Measurements from ENCODE around the gene PDCD11. TPM values are rescaled to one million over a fixed set of nuclear protein-coding genes. Genes with fewer than 3 reads are reported as not detected.
"Not testable (repeated sequence)": the region's sequence is repeated elsewhere in the genome, so short reads cannot be mapped to it uniquely, and the experiment has no call there.

The PDCD11 gene, protein sequence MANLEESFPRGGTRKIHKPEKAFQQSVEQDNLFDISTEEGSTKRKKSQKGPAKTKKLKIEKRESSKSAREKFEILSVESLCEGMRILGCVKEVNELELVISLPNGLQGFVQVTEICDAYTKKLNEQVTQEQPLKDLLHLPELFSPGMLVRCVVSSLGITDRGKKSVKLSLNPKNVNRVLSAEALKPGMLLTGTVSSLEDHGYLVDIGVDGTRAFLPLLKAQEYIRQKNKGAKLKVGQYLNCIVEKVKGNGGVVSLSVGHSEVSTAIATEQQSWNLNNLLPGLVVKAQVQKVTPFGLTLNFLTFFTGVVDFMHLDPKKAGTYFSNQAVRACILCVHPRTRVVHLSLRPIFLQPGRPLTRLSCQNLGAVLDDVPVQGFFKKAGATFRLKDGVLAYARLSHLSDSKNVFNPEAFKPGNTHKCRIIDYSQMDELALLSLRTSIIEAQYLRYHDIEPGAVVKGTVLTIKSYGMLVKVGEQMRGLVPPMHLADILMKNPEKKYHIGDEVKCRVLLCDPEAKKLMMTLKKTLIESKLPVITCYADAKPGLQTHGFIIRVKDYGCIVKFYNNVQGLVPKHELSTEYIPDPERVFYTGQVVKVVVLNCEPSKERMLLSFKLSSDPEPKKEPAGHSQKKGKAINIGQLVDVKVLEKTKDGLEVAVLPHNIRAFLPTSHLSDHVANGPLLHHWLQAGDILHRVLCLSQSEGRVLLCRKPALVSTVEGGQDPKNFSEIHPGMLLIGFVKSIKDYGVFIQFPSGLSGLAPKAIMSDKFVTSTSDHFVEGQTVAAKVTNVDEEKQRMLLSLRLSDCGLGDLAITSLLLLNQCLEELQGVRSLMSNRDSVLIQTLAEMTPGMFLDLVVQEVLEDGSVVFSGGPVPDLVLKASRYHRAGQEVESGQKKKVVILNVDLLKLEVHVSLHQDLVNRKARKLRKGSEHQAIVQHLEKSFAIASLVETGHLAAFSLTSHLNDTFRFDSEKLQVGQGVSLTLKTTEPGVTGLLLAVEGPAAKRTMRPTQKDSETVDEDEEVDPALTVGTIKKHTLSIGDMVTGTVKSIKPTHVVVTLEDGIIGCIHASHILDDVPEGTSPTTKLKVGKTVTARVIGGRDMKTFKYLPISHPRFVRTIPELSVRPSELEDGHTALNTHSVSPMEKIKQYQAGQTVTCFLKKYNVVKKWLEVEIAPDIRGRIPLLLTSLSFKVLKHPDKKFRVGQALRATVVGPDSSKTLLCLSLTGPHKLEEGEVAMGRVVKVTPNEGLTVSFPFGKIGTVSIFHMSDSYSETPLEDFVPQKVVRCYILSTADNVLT (N-terminal part only)
- 41.5 and 50.5 TPM in 2 replicates for total RNA-seq

DNA sequence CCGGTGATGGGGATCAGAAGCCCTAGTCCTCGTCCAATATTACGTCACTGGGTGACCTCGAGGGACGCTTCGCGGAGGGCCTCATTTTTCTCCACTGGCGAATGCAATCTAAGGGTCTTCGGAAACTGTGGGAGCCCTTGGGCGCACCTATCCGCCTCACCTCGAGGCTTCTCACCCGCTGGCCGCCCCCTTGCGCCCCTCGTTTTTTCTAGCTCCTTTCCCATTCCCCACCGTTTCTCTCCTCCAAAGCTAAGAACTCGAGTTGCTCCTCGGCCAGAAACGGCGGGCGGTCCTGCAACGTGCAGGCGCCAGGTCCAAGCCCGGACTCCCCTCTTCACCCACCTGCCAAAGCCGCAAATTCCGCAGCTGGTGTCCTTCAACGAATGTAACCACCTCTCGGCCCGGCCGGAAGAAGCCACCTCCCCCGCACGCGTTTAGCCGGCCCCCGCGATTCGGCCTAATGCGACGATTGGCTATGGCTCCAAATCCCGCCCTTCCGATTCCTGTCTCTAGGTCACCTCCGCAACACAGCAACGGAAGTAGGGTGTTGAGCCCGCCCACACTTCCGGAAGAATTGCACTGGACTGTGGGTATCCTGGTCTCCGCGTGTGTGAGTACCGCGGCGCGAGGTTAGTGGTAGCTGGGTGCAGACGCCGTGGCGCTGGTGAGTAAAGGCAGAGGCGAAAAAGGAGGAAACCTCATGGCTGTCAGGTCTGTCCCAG, at the start of gene PDCD11, which contains the start of gene ATP5MK:
TSS of gene PDCD11 (plus strand) at position 560 of the 722 bp plus-strand sequence. CDS start 1,801 bp downstream, outside the sequence.
TSS of gene ATP5MK (minus strand) at position 409 of the 722 bp plus-strand sequence. CDS start 4,018 bp downstream, outside the sequence.
- DNase-seq: peak; percentile 99

GRCh38 chr10:103350175-103350516, 46.3 kb upstream of the PDCD11 start:
- peak; percentile 4 for DNase-seq

DNA sequence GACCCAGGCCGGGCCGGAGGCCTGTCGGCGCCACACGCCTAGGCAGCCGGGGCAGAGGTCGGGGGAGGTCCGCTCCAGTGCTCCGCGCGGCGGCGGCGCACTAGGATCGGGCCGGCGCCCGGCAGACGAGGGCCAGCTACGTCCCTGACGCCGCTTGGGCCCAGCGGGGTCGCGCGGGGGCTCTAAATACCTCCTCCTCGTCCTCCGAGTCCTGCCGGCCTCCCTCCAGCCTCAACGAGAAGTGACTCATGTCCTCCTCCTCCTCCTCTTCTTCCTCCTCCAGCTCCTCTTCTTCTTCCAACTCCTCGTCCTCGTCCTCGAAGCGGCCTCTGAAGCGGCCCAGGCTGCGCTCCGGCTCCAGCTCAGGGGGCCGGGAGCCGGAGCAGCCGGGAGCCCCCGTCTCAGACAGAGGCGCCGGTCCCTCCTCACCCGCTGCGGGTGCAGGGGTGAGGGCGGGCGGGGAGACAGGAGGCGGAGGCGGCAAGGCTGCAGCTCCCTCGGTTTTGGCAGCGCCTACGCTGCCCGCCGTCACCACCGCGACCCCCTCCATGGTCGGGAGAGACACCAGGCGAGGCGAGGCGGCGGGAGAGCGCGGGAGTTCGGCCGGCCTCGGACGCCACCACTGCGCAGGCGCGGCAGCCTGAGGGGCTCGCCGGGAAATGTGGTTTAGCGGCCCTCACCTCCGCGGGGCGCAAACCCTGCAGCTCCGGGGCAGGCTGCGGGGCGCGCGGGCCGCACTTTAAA, 45.7 kb upstream of the PDCD11 start, which contains the start of gene PCGF6:
TSS of gene PCGF6 (minus strand) at position 624 of the 744 bp plus-strand sequence. CDS start at position 550, 74 bp downstream.
- DNase-seq: peak; percentile 89

- DNase-seq: no peak
Observed at GRCh38 chr10:103353281-103353680, 43.1 kb upstream of the PDCD11 start.

DNA sequence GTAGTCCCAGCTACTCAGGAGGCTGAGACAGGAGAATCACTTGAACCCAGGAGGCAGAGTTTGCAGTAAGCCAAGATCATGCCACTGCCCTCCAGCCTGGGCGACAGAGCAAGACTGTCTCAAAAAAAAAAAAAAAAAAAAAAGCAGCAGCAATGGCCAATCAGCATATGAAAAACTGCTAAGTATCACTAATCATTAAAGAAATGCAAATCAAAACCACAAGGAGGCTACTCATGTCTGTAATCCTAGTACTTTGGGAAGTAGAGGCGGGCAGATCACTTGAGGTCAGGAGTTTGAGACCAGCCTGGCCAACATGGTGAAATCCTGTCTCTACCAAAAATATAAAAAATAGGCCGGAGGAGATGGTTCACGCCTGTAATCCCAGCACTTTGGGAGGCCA, 41.9 kb upstream of the PDCD11 start:
- DNase-seq: not testable (repeated sequence)

DNA sequence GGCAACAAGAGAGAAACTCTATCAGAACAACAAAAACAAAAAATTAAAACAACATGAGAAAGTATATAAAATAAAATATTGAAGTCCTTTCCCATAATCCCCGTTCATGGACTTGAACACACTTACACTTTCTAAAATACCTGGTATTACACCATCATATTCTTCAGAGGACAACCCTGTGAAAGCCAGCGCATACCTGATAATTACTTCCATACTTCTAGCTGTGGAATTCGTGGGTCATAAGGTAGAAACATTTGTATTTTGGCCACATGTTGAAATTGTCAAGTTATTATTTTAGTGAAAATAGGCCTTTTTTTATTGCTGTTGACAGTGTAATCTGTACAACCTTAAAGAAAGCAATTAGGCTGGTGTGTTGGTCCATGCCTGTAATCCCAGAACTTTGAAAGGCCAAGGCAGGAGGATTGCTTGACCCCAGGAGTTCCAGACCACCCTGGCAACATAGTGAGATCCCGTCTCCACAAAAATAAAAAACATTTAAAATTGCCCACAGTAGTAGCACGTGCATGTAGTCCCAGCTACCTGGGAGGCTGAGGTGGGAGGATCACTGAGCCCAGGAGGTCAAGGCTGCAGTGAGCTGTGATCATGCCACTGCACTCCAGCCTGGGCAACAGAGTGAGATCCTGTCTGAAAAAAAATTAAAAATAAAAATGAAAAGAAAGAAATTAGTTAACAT, 40.4 kb upstream of the PDCD11 start:
- DNase-seq: no peak

- not testable (repeated sequence) for DNase-seq
Observed at GRCh38 chr10:103359493-103359892, 36.9 kb upstream of the PDCD11 start.

DNA sequence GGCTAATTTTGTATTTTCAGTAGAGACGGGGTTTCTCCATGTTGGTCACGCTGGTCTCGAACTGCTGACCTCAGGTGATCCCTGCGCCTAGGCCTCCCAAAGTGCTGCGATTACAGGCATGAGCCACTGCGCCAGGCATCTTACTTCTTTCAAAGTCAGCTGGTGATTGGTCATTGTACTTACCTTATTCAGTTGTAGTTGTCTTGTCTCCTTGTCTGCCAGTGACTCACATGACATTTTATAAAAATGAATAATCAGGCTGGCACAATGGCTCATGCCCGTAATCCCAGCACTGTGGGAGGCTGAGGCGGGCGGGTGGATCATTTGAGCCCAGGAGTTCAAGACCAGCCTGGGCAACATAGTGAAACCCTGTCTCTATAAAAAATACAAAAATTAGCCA, 35.6 kb upstream of the PDCD11 start:
- DNase-seq: not testable (repeated sequence)

GRCh38 chr10:103367379-103367781, 29.0 kb upstream of the PDCD11 start:
- no peak for DNase-seq

DNA sequence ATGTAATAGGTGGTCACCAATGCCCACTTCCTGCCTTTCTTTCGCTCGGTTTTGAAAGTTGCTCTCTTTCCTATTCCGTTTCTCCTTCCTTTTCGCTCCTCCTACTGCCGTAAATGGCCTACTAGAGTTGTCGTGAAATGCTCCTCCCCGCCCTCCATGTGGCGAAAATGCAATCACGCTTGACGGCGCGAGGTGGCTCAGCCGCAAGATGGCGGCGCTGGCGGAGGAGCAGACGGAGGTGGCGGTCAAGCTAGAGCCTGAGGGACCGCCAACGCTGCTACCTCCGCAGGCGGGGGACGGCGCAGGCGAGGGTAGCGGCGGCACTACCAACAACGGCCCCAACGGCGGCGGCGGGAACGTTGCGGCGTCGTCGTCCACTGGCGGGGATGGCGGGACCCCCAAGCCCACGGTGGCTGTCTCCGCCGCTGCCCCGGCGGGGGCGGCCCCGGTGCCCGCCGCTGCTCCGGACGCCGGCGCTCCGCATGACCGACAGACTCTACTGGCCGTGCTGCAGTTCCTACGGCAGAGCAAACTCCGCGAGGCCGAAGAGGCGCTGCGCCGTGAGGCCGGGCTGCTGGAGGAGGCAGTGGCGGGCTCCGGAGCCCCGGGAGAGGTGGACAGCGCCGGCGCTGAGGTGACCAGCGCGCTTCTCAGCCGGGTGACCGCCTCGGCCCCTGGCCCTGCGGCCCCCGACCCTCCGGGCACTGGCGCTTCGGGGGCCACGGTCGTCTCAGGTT, 28.5 kb upstream of the PDCD11 start, which contains the start of gene TAF5:
TSS of gene TAF5 (plus strand) at position 195 of the 737 bp plus-strand sequence. CDS start at position 209, 14 bp downstream.
- peak; percentile 97 for DNase-seq

GRCh38 chr10:103373544-103373943, 22.9 kb upstream of the PDCD11 start:
- DNase-seq: no peak

DNA sequence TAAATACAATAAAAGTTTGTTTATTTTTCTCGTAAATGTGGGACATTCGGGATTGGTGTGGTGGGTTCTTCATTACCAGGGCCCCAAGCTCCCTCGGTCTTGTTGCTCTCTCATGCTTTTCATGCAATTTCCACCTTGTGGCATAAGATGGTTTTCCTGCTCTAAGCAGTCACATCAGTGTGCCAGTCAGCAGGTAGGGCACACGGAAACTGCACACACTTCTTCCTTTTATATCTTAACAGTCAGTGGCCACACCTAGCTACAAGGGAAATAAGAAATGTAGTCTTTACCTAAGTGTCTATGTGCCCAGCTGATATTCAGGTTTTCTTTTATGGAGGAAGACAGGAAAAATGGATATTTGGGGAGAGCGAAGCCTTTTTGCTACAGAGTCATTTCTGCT, 22.2 kb upstream of the PDCD11 start:
- no peak for DNase-seq

DNA sequence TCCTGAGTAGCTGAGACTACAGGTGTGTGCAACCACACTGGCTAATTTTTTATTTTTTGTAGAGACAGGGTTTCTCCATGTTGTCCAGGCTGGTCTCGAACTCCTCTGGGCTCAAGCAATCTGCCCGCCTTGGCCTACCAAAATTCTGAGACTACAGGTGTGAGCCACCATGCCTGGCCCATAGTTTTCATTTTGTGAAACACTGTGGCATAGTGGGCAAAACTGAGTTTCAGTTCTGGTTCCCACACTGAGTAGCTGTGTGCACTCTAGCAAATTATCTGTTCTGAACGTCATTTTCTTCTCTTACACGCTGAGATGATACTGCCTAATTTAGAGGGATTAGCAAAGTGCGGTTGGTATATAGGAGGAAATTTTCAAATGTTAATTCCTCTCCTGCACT, 13.7 kb upstream of the PDCD11 start:
- DNase-seq: no peak

- DNase-seq: no peak
Observed at GRCh38 chr10:103394180-103394579, 2.2 kb upstream of the PDCD11 start.

- DNase-seq: peak; percentile 37
Observed at GRCh38 chr10:103395754-103396066, 716 bp upstream of the PDCD11 start.

DNA sequence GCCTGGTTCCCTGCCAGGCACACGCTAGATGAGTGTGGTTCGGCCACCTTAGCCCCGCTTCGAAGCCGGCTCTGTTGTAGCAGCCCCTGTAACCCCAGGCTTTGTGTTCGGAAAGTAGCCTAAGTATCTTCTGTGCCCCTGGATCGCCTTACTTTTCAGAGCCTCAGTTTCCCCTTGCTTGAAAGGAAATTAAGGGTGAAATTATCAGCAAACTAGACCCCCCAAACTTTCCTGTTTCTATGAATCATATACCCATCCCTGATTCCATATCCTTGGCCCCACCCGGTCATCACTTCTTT, 312 bp downstream of the PDCD11 start:
- no peak for DNase-seq

DNA sequence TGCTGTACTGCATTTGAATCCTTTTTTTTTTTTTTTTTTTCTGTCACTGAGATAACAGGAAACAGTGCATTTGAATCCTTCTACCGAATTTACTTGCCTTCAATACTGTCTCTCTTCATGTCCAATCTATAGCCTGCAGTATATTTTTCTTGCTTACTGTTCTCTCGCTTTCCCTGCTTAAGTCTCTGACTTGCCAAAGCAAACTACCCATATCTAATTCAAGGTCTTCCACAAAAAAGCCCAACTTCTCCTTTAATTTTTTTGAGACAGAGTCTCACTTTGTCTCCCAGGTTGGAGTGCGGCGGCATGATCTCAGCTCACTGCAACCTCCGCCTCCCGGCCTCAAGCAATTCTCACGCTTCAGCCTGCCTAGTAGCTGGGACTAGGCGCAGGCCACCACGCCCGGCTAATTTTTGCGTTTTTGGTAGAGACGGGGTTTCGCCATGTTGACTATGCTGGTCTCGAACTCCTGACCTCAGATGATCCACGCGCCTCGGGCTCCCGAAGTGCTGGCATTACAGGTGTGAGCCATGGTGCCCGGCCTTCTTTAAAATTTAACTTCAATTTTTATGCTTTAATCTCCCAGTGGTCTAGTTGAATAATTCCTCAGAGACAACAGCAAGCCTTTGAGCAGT, 882 bp downstream of the PDCD11 start:
- no peak for DNase-seq

GRCh38 chr10:103413564-103413963, 17.1 kb downstream of the PDCD11 start:
- no peak for DNase-seq

DNA sequence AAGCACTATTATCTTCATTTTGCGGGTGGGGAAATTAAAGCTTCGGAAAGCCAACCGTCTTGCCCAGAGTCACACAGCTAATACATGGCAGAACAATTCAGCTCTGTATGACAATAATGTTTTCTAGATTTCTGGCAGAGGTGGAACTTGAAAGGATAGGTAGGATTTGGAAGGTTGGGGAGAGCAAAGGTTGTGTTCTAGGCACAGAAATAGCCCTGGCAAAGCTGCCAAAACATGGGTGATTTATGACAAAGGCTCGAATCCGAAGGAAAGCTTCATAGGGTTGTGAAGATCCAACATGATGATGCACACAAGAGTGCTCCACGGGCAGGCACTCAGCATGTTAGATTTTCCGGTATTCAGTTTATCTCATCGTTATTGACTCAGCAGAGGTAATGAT, 19.2 kb downstream of the PDCD11 start:
- no peak for DNase-seq
